ENCODE results near the gene MRTFA.

DNA sequence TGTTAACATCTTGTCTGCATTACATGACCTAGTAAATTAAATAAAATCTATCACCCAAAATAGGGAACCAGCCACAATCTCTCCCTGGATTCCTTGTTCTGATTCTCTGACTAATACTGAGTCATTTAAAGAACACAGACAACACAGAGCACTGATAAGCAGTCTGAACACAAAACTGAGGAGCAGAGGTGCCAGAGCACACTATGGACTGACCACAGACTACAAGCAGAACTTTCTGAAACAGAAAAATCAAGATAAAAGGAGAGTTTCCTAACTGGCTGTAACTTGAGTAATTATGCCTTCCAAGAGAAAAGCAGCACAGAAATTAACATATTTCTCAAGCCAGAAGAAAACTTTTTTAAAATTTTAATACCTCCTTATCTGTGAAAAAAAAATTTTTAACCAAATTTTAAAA lies 137.3 kb downstream of the MRTFA start:
- TF ChIP-seq EP300 (IDR thresholded peaks at IDR 0.05) (peak; percentile 54 to 58; a peak in 3 of 5 replicates), RCOR1 (IDR thresholded peaks at IDR 0.05; ENCODE audit: low read depth, low read length) (no peak), GATA3 (IDR thresholded peaks at IDR 0.05; ENCODE audit: borderline replicate concordance) (peak; percentile 93), RAD21 (conservative IDR thresholded peaks at IDR 0.05 in 1 of 2, IDR thresholded peaks at IDR 0.05 in 1 of 2) (0 out of 5 replicates have a peak, but pooled peaks of 1 of the 2 experiments have one; percentile 11), POLR2A (IDR thresholded peaks at IDR 0.05; ENCODE audit: low read length) (no peak), SMC3 (IDR thresholded peaks at IDR 0.05) (no peak; the same call in 2 of the 3 replicates), CBX2 (IDR thresholded peaks at IDR 0.05; ENCODE audit: borderline replicate concordance, low read depth) (no peak), ZC3H11A (IDR thresholded peaks at IDR 0.05) (no peak)
- TF ChIP-seq, protein P1, sequence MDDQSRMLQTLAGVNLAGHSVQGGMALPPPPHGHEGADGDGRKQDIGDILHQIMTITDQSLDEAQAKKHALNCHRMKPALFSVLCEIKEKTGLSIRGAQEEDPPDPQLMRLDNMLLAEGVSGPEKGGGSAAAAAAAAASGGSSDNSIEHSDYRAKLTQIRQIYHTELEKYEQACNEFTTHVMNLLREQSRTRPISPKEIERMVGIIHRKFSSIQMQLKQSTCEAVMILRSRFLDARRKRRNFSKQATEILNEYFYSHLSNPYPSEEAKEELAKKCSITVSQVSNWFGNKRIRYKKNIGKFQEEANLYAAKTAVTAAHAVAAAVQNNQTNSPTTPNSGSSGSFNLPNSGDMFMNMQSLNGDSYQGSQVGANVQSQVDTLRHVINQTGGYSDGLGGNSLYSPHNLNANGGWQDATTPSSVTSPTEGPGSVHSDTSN (IDR thresholded peaks at IDR 0.05): peak; percentile 64
- TF ChIP-seq, protein P2, sequence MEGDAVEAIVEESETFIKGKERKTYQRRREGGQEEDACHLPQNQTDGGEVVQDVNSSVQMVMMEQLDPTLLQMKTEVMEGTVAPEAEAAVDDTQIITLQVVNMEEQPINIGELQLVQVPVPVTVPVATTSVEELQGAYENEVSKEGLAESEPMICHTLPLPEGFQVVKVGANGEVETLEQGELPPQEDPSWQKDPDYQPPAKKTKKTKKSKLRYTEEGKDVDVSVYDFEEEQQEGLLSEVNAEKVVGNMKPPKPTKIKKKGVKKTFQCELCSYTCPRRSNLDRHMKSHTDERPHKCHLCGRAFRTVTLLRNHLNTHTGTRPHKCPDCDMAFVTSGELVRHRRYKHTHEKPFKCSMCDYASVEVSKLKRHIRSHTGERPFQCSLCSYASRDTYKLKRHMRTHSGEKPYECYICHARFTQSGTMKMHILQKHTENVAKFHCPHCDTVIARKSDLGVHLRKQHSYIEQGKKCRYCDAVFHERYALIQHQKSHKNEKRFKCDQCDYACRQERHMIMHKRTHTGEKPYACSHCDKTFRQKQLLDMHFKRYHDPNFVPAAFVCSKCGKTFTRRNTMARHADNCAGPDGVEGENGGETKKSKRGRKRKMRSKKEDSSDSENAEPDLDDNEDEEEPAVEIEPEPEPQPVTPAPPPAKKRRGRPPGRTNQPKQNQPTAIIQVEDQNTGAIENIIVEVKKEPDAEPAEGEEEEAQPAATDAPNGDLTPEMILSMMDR (IDR thresholded peaks at IDR 0.05): no peak

Data from A549 (cell line).